NCI-H2227 treated with DMSO at 0.1 percent for 48 hours (cell line): ENCODE data around the gene OR52E6.

Experiments used
- DNase-seq: peaks from one replicate; lab custom pipeline; 2025; lab: John Stamatoyannopoulos, UW

OR52E6 gene

GRCh38 chr11:5796541-5796940 is 45.2 kb downstream of the OR52E6 start:
- DNase-seq, result no peak

- no peak for DNase-seq
Observed at GRCh38 chr11:5791165-5791564, 50.5 kb downstream of the OR52E6 start, which contains the start of gene OR52N1. TSS of gene OR52N1 (minus strand) at chr11:5791265. CDS start at chr11:5788816, 2,449 bp downstream.
